GM13976 (cell line): Measurements from ENCODE around the gene DET1.

Source experiments
- DNase-seq: peaks from one replicate; pipeline ENCODE4 v3.0.0; 2012; ENCODE audit warnings: low spot score
- CTCF ChIP-seq: IDR thresholded peaks from 2 replicates; pipeline ENCODE4 v1.5.1; 2012; ENCODE audit warnings: borderline replicate concordance, mild to moderate bottlenecking; ENCODE audit not compliant: insufficient read depth; ENCODE audit errors: extremely low read depth, missing control alignments, control extremely low read depth
- in situ Hi-C: fragments of 300-500 bp; cut with MboI; formaldehyde crosslinking; loops from one replicate; pipeline ENCODE4 v1.12.0; 2022; ENCODE audit warnings: low sequenced_read_pairs, mixed read lengths, inconsistent platforms; ENCODE audit not compliant: unreplicated experiment

Gene DET1

GRCh38 chr15:88512078-88512477 lies 34.4 kb downstream of the DET1 start:
- TF ChIP-seq CTCF, result no peak
- no peak for DNase-seq
- in situ Hi-C loops, result no loop called here

- DNase-seq, result no peak
- in situ Hi-C loops, result no loop called here
- TF ChIP-seq CTCF, result no peak
Measured at GRCh38 chr15:88511161-88511560, 35.3 kb downstream of the DET1 start.

DNA sequence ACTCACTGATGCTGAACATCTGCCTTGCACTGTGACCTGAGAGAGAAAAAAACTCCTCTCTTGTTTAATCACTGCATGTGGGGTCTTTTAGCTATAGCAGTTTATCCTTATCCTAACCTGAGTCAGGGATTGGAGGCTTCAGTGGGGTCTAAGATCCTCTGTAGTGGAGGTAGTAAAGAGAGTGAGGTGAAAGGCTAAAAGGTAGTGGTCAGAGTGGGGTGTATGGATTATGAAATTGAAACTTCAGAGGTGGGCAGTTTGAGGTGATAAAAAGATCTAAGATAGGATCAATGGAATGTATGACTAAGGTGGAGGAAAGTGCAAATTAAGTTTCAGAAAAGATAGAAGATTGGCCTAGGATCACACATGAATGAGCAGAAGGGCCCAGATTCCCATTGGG lies 36.5 kb downstream of the DET1 start:
- in situ Hi-C loops, result no loop called here
- DNase-seq, result no peak
- TF ChIP-seq CTCF, result no peak

DNA sequence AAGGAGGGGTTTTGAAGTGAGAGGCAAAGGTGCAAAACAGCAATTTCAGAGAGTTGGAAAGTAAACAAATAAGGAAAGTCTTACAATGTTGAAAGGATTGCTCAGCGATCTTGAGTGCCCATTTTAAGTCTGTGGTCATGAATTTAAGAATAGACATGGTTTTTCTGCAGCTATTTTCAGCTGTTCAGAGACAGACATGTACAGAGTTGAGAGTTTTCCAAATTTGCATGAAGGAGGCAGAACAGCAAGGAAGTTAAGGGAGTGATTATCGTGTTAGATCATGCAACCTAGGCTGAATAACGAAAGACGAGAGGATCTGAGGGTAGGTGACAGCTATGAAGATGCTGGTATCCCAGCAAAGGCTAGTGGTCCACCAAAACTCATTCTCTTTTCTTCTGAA lies 37.2 kb downstream of the DET1 start:
- in situ Hi-C loops, result no loop called here
- no peak for DNase-seq
- no peak for TF ChIP-seq CTCF

GRCh38 chr15:88506628-88507027 lies 39.9 kb downstream of the DET1 start:
- DNase-seq, result no peak
- TF ChIP-seq CTCF, result no peak
- in situ Hi-C loops, result no loop called here

- TF ChIP-seq CTCF, result no peak
- DNase-seq, result no peak
- in situ Hi-C loops, result no loop called here
Measured at GRCh38 chr15:88505721-88506120, 40.8 kb downstream of the DET1 start.

- DNase-seq, result no peak
- TF ChIP-seq CTCF, result no peak
- in situ Hi-C loops, result no loop called here
Measured at GRCh38 chr15:88504445-88504844, 42.0 kb downstream of the DET1 start.
